Measurements from ENCODE around the gene MAMLD1. TPM values are rescaled to one million over a fixed set of nuclear protein-coding genes. Genes with fewer than 3 reads are reported as not detected.

Gene MAMLD1
- total and polyA plus RNA-seq, 4 donors = 0.59 to 1.1 (median 0.76) TPM

- peaks cover 0 to 16% (median 4%) of the 10 kb centered on the region in 4 donors for H3K9me3 ChIP-seq (ENCODE audit: control insufficient read depth in 4 of 4, low read length in 3 of 4)
- no peak overlapping the region for H3K9ac ChIP-seq (ENCODE audit: low read depth in 1 of 2, low read length in 2 of 2)
- no peak for DNase-seq (ENCODE audit: low spot score)
- no peak overlapping the region for H3K27ac ChIP-seq (ENCODE audit: low read depth in 1 of 2, low read length in 2 of 2)
- no peak for TF ChIP-seq YY1 (IDR thresholded peaks at IDR 0.05)
- no peak for TF ChIP-seq ATF3 (IDR thresholded peaks at IDR 0.05)
- TF ChIP-seq FOXA1 (IDR thresholded peaks at IDR 0.05) = no peak
- TF ChIP-seq HNF4A (conservative IDR thresholded peaks at IDR 0.05) = no peak
- TF ChIP-seq REST (IDR thresholded peaks at IDR 0.05) = no peak
- TF ChIP-seq HNF4G (IDR thresholded peaks at IDR 0.05) = no peak
- no peak for TF ChIP-seq GABPA (IDR thresholded peaks at IDR 0.05 in 1 of 2, conservative IDR thresholded peaks at IDR 0.05 in 1 of 2)
- no peak for TF ChIP-seq NR2F2 (IDR thresholded peaks at IDR 0.05)
- no peak for TF ChIP-seq CTCF (IDR thresholded peaks at IDR 0.05; ENCODE audit: low read depth, low read length, missing input control)
- TF ChIP-seq TAF1 (conservative IDR thresholded peaks at IDR 0.05) = no peak
- no peak for TF ChIP-seq JUND (IDR thresholded peaks at IDR 0.05)
- no peak for TF ChIP-seq RXRA (IDR thresholded peaks at IDR 0.05)
- no peak for TF ChIP-seq MAX (IDR thresholded peaks at IDR 0.05)
- no peak for TF ChIP-seq EGR1 (IDR thresholded peaks at IDR 0.05; ENCODE audit: low read depth in 2 of 2)
- no peak for TF ChIP-seq SP1 (IDR thresholded peaks at IDR 0.05)
- TF ChIP-seq RAD21 (IDR thresholded peaks at IDR 0.05) = no peak
- 89% methylated on average over 6 of the region's 6 CpGs for WGBS
- H3K27me3 ChIP-seq (ENCODE audit: control insufficient read depth in 4 of 4, insufficient read depth in 4 of 4, low read length in 3 of 4) = no peaks in the 10 kb centered on the region
- no peak overlapping the region for H3K4me3 ChIP-seq (ENCODE audit: low read depth in 1 of 3, low read length in 3 of 3)
- no peaks in the 10 kb centered on the region for H3K4me1 ChIP-seq (ENCODE audit: control insufficient read depth in 4 of 4, insufficient read depth in 4 of 4, low read length in 3 of 4)
- H3K36me3 ChIP-seq (ENCODE audit: control insufficient read depth in 4 of 4, insufficient read depth in 3 of 4, low read depth in 1 of 4, low read length in 3 of 4) = no peaks in the 10 kb centered on the region
Measured at GRCh38 chrX:150537851-150538250, 174.7 kb downstream of the MAMLD1 start.

GRCh38 chrX:150540965-150541364 lies 177.8 kb downstream of the MAMLD1 start:
- Histone ChIP-seq H3K27ac (ENCODE audit: low read depth in 1 of 2, low read length in 2 of 2) (no peak overlapping the region), H3K27me3 (ENCODE audit: control insufficient read depth in 4 of 4, insufficient read depth in 4 of 4, low read length in 3 of 4) (no peaks in the 10 kb centered on the region), H3K9me3 (ENCODE audit: control insufficient read depth in 4 of 4, low read length in 3 of 4) (peaks cover 0 to 15% (median 4%) of the 10 kb centered on the region in 4 donors), H3K4me3 (ENCODE audit: low read depth in 1 of 3, low read length in 3 of 3) (no peak overlapping the region), H3K4me1 (ENCODE audit: control insufficient read depth in 4 of 4, insufficient read depth in 4 of 4, low read length in 3 of 4) (no peaks in the 10 kb centered on the region), H3K36me3 (ENCODE audit: control insufficient read depth in 4 of 4, insufficient read depth in 3 of 4, low read depth in 1 of 4, low read length in 3 of 4) (no peaks in the 10 kb centered on the region), H3K9ac (ENCODE audit: low read depth in 1 of 2, low read length in 2 of 2) (no peak overlapping the region)
- WGBS = 92% methylated on average over 6 of the region's 6 CpGs
- DNase-seq (ENCODE audit: low spot score) = no peak
- TF ChIP-seq GABPA (IDR thresholded peaks at IDR 0.05 in 1 of 2, conservative IDR thresholded peaks at IDR 0.05 in 1 of 2) = no peak
- TF ChIP-seq HNF4A (conservative IDR thresholded peaks at IDR 0.05) = no peak
- TF ChIP-seq YY1 (IDR thresholded peaks at IDR 0.05) = no peak
- TF ChIP-seq CTCF (IDR thresholded peaks at IDR 0.05; ENCODE audit: low read depth, low read length, missing input control) = no peak
- no peak for TF ChIP-seq ATF3 (IDR thresholded peaks at IDR 0.05)
- no peak for TF ChIP-seq ZBTB33 (IDR thresholded peaks at IDR 0.05)
- TF ChIP-seq REST (IDR thresholded peaks at IDR 0.05) = no peak
- TF ChIP-seq TAF1 (conservative IDR thresholded peaks at IDR 0.05) = no peak
- TF ChIP-seq FOXA2 (IDR thresholded peaks at IDR 0.05) = no peak
